Measurements from ENCODE around the gene NR4A3. TPM values are rescaled to one million over a fixed set of nuclear protein-coding genes. Genes with fewer than 3 reads are reported as not detected.
A peak's percentile ranks its signal among the peaks of the same experiment; 100 is the strongest.

NR4A3 gene
- total RNA-seq, 2 experiments from 2014 or later: 0.17 to 0.29 TPM

GRCh38 chr9:99803694-99804093, 18.0 kb upstream of the NR4A3 start:
- no peak for DNase-seq
- ChIA-PET CTCF (no interaction called here), POLR2A (no interaction called here)
- Mint-ChIP-seq H3K9me3 (no peaks in the 10 kb centered on the region), H3K36me3 (ENCODE audit: low read depth) (no peaks in the 10 kb centered on the region), H3K27ac (no peak overlapping the region), H3K27me3 (no peaks in the 10 kb centered on the region), H3K4me1 (no peaks in the 10 kb centered on the region), H3K4me3 (no peak overlapping the region)

DNA sequence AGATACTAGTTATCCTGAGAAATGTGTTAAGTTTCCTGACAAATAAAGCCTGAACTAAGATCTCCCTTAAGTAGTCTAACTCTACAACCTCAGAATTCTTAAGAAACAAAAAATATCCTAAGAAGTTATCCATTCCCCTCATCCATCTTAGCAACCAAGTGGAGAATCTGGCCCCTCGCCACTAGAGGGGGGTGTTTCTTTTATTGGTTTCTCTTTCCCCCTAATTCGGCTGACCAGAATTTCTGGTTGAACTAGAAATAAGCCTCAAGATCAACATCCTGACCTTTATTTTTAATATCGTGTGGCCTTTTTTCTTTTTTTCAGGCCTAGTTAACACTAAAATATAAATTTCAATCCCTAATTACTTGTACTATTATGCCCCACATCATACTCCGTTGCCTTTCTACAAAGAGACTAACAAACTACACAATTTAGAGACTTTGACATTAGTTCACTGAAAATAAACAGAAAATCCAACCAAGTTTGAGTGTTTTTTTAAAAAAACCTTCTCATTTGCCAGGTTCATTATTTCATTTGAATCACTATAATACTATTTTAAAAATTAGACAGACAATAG, 14.3 kb upstream of the NR4A3 start:
- peak; percentile 74 for DNase-seq
- no peaks in the 10 kb centered on the region for H3K36me3 Mint-ChIP-seq (ENCODE audit: low read depth)
- peaks cover 17% of the 10 kb centered on the region for H3K4me1 Mint-ChIP-seq
- H3K9me3 Mint-ChIP-seq: no peaks in the 10 kb centered on the region
- H3K4me3 Mint-ChIP-seq: no peak overlapping the region
- H3K27ac Mint-ChIP-seq: no peak overlapping the region
- CTCF ChIA-PET: no interaction called here
- POLR2A ChIA-PET: no interaction called here
- no peaks in the 10 kb centered on the region for H3K27me3 Mint-ChIP-seq

DNA sequence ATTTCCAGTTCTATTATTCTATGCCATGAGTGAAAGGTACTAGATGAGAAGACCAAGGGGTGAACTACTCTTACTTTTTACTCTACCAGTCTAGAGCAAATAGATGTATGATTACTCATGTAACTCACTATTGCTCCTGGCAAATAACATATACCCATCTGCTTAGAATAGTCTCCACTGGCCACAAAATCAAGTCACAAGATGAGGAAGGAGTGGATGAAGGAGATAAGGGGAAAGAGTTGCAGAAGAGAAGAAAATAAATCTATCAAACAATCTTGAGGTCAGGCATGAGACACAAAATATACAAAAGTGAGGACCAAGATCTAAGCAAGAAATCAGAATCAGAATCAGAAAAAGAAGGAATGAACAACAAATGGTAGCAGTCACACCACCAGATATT, 13.7 kb upstream of the NR4A3 start:
- H3K9me3 Mint-ChIP-seq: no peaks in the 10 kb centered on the region
- CTCF ChIA-PET: no interaction called here
- H3K27me3 Mint-ChIP-seq: no peaks in the 10 kb centered on the region
- no peak for DNase-seq
- H3K4me3 Mint-ChIP-seq: no peak overlapping the region
- POLR2A ChIA-PET: no interaction called here
- H3K27ac Mint-ChIP-seq: no peak overlapping the region
- H3K36me3 Mint-ChIP-seq (ENCODE audit: low read depth): no peaks in the 10 kb centered on the region
- H3K4me1 Mint-ChIP-seq: peaks cover 17% of the 10 kb centered on the region

- ChIA-PET CTCF (no interaction called here), POLR2A (no interaction called here)
- DNase-seq: no peak
- Mint-ChIP-seq H3K36me3 (ENCODE audit: low read depth) (no peaks in the 10 kb centered on the region), H3K27ac (no peak overlapping the region), H3K9me3 (no peaks in the 10 kb centered on the region), H3K4me3 (no peak overlapping the region), H3K27me3 (no peaks in the 10 kb centered on the region), H3K4me1 (peaks cover 17% of the 10 kb centered on the region)
Observed at GRCh38 chr9:99808454-99808853, 13.2 kb upstream of the NR4A3 start.

GRCh38 chr9:99809586-99810319, 11.9 kb upstream of the NR4A3 start:
- ChIA-PET CTCF (interaction anchor here (0.7 to 1.4 kb wide), 3 partner anchors 12 to 96 kb away, joined by 3 to 8 read pairs (median 6); partner anchors contain the start of gene NR4A3), POLR2A (no interaction called here)
- H3K4me1 Mint-ChIP-seq: peaks cover 17% of the 10 kb centered on the region
- H3K9me3 Mint-ChIP-seq: no peaks in the 10 kb centered on the region
- DNase-seq: no peak
- peaks cover 6% of the 10 kb centered on the region for H3K27me3 Mint-ChIP-seq
- no peak overlapping the region for H3K27ac Mint-ChIP-seq
- no peak overlapping the region for H3K4me3 Mint-ChIP-seq
- H3K36me3 Mint-ChIP-seq (ENCODE audit: low read depth): no peaks in the 10 kb centered on the region

- H3K27ac Mint-ChIP-seq: no peak overlapping the region
- CTCF ChIA-PET: interaction anchor here (1.0 to 1.7 kb wide), 5 partner anchors 9 to 545 kb away, joined by 3 to 11 read pairs (median 5); no protein-coding TSS in a partner anchor
- no peak overlapping the region for H3K4me3 Mint-ChIP-seq
- no peaks in the 10 kb centered on the region for H3K36me3 Mint-ChIP-seq (ENCODE audit: low read depth)
- peaks cover 9% of the 10 kb centered on the region for H3K27me3 Mint-ChIP-seq
- POLR2A ChIA-PET: no interaction called here
- DNase-seq: no peak
- H3K4me1 Mint-ChIP-seq: peaks cover 17% of the 10 kb centered on the region
- no peaks in the 10 kb centered on the region for H3K9me3 Mint-ChIP-seq
Observed at GRCh38 chr9:99811172-99811571, 10.5 kb upstream of the NR4A3 start.

DNA sequence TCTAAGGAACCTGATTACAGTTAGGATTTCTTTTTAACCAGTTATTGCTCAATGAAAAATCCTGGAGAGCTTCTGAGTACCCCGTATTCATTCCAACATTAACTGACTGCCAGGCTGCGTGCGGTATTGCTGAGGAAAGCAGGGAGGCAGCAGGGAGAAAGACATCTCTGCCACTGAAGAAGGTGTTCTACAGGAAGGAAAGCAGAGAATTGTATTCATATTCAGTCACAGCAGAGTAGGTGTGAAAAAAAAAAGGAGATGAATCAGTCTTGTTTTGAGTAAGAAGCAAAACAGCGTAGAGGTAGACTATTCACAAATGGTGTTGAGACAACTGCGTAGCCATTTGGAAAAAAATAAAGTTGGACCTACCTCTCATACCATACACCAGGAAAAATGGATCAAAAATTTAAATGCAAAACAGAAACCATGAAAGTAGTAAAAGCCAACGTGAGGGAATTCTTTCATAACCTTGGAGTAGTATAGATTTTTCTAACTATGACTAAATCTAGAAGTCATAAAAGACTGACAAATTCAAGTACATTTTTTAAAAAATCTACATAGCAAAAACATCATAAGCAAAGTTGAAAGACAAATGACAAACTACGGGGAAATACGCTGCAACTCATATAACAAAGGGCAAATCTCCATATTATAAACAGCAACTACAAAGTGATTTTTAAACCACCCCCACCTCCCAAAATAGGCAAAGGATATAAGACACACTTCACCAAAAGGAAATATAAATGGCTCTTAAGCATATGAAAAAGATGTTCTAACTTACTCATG, 9.9 kb upstream of the NR4A3 start:
- Mint-ChIP-seq H3K36me3 (ENCODE audit: low read depth) (no peaks in the 10 kb centered on the region), H3K9me3 (no peaks in the 10 kb centered on the region), H3K4me3 (no peak overlapping the region), H3K27ac (no peak overlapping the region), H3K27me3 (peaks cover 13% of the 10 kb centered on the region), H3K4me1 (peaks cover 17% of the 10 kb centered on the region)
- DNase-seq: no peak
- POLR2A ChIA-PET: no interaction called here
- CTCF ChIA-PET: interaction anchor here (1.0 to 1.7 kb wide), 5 partner anchors 8 to 546 kb away, joined by 3 to 11 read pairs (median 5); no protein-coding TSS in a partner anchor

DNA sequence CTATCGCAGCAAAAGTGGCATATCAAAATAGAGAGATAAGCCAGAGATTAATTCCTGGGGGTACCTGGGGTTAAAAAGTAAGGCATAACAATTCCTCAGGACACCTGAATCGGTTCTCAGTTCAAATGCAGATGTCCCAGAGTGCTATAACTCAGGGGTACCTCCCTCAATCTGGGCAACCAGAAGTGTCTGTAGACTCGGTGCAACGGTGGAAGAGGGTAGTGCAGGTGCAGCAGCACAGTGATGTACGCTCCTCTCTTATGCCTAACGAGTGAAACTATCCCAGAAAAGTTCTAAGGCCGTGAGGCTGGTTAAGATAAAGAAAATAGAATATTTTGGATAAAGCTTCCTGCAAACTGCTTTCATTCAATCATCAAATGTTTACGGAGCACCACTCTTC, 7.9 kb upstream of the NR4A3 start:
- Mint-ChIP-seq H3K27me3 (peaks cover 21% of the 10 kb centered on the region), H3K36me3 (ENCODE audit: low read depth) (no peaks in the 10 kb centered on the region), H3K9me3 (no peaks in the 10 kb centered on the region), H3K27ac (no peak overlapping the region), H3K4me1 (peaks cover 23% of the 10 kb centered on the region), H3K4me3 (no peak overlapping the region)
- CTCF ChIA-PET: interaction anchor here (2.2 kb wide), 1 partner anchor 11 kb away, joined by 5 read pairs; no protein-coding TSS in a partner anchor
- no peak for DNase-seq
- POLR2A ChIA-PET: no interaction called here

GRCh38 chr9:99814359-99814758, 7.3 kb upstream of the NR4A3 start:
- no peaks in the 10 kb centered on the region for H3K36me3 Mint-ChIP-seq (ENCODE audit: low read depth)
- H3K27ac Mint-ChIP-seq: no peak overlapping the region
- ChIA-PET POLR2A (no interaction called here), CTCF (interaction anchor here (0.6 to 2.2 kb wide), 2 partner anchors 10 to 394 kb away, joined by 3 to 5 read pairs; no protein-coding TSS in a partner anchor)
- H3K27me3 Mint-ChIP-seq: peaks cover 21% of the 10 kb centered on the region
- H3K4me1 Mint-ChIP-seq: peaks cover 29% of the 10 kb centered on the region
- H3K9me3 Mint-ChIP-seq: no peaks in the 10 kb centered on the region
- no peak overlapping the region for H3K4me3 Mint-ChIP-seq
- DNase-seq: no peak

- DNase-seq: no peak
- peaks cover 24% of the 10 kb centered on the region for H3K27me3 Mint-ChIP-seq
- no peak overlapping the region for H3K27ac Mint-ChIP-seq
- CTCF ChIA-PET: interaction anchor here (0.7 kb wide), 1 partner anchor 779 kb away, joined by 3 read pairs; no protein-coding TSS in a partner anchor
- no peak overlapping the region for H3K4me3 Mint-ChIP-seq
- peaks cover 31% of the 10 kb centered on the region for H3K4me1 Mint-ChIP-seq
- H3K9me3 Mint-ChIP-seq: no peaks in the 10 kb centered on the region
- POLR2A ChIA-PET: interaction anchor here (0.6 kb wide), 1 partner anchor 38 kb away, joined by 4 read pairs; no protein-coding TSS in a partner anchor
- no peaks in the 10 kb centered on the region for H3K36me3 Mint-ChIP-seq (ENCODE audit: low read depth)
Observed at GRCh38 chr9:99816392-99816791, 5.3 kb upstream of the NR4A3 start.

GRCh38 chr9:99818500-99818899, 3.2 kb upstream of the NR4A3 start:
- peaks cover 38% of the 10 kb centered on the region for H3K4me1 Mint-ChIP-seq
- peaks cover 43% of the 10 kb centered on the region for H3K27me3 Mint-ChIP-seq
- H3K9me3 Mint-ChIP-seq: no peaks in the 10 kb centered on the region
- DNase-seq: no peak
- CTCF ChIA-PET: interaction anchor here (0.9 kb wide), 1 partner anchor 38 kb away, joined by 5 read pairs; no protein-coding TSS in a partner anchor
- peak overlapping the region; percentile 94 for H3K4me3 Mint-ChIP-seq
- peak overlapping the region; percentile 92 for H3K27ac Mint-ChIP-seq
- no peaks in the 10 kb centered on the region for H3K36me3 Mint-ChIP-seq (ENCODE audit: low read depth)
- POLR2A ChIA-PET: no interaction called here

DNA sequence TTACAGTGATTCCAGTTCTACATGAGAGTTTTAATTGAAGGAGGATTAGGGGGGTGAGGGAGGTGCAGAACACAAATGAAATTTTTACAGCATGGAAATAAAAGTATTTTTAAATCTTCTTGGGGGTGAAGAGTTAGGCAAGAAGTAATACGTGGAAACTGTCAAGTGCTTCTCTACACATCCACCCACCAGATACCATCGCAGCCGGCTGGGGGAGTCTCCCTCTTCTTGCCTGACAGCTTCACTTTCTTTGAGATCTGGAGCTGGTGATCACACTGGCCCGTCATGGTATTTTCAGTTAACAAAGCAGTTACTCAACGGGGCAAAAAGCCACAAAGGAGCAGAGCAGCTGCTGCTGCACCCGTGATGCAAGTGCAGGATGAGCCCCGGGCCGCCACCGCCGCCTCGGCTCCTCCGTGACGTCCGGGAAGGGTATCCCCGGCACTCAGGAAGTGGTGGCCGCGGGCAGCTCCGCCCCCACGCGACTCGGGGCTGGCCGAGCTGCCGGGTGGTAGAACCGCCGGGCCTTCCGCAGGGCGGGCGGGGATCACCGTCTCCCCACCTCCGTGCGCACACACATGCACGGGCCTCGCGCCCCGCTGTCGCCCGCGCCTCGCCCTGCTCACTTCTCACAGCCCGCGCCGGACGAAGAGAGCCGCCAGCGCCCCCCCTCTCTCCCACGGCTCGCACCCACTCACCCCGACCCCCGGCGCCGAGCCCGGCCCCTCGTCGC, 2.4 kb upstream of the NR4A3 start:
- Mint-ChIP-seq H3K27me3 (peaks cover 45% of the 10 kb centered on the region), H3K4me3 (peak overlapping the region; percentile 94), H3K36me3 (ENCODE audit: low read depth) (no peaks in the 10 kb centered on the region), H3K27ac (peak overlapping the region; percentile 92), H3K4me1 (peaks cover 46% of the 10 kb centered on the region), H3K9me3 (no peaks in the 10 kb centered on the region)
- DNase-seq: peak; percentile 92
- ChIA-PET POLR2A (interaction anchor here (0.7 kb wide), 1 partner anchor 33 kb away, joined by 3 read pairs; no protein-coding TSS in a partner anchor), CTCF (interaction anchor here (0.9 to 2.3 kb wide), 3 partner anchors 8 to 91 kb away, joined by 3 to 11 read pairs (median 5); no protein-coding TSS in a partner anchor)

Measured in activated CD4-positive, alpha-beta T cell treated with anti-CD3 and anti-CD28 coated beads, Interleukin-2, amount 10 ng/mL, durations not matched to agents 7 days and 5 days (primary cell).